ENCODE measurements around the gene UNC80.

UNC80 gene

DNA sequence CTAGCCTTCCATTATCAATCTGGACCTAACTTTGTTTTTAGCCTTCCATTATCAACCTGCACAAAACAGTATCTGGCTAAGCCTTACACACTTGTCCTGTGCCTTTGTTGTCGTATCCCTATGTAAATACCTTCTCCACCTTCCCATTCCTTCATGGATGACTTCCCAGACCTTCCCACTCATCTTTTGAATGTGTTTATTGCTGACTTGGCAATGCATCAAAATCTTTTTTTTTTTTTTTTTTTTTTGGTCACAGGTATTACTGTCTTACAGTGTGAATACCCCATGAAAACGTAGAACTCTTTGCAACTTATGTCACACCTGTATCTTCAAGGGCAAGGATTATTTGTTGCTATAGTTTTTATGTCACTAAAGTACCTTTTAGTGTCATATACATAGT lies 256.5 kb downstream of the UNC80 start:
- no peak for DNase-seq (ENCODE audit: low read depth)

DNA sequence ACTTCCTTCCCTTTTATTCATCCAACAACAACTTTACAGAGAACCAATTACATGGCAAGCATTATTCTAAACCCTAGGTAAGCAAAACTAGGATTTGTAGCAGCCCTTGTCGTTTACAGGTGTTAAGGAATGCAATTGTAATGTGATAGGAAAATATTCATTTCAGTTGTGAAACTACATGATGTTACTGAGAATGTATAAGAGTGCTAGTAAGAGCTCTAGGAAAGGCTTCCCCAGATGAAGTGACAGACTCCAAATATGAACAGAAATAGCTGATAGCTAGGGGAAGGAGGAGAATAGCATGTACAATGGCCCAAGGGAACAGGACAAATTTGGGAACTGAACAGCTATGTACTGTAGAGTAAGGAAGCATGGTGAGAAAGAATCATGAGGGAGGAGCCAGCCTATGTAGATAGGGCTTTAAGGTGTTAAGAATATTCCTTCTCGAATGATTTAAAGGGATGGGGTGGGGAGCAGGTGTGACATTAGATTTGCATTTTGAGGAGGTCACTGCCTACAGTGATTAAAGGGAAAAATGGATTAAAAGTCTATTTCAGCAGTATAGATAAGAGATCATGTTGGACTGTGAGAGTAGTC lies 262.6 kb downstream of the UNC80 start:
- DNase-seq (ENCODE audit: low read depth) = no peak

DNA sequence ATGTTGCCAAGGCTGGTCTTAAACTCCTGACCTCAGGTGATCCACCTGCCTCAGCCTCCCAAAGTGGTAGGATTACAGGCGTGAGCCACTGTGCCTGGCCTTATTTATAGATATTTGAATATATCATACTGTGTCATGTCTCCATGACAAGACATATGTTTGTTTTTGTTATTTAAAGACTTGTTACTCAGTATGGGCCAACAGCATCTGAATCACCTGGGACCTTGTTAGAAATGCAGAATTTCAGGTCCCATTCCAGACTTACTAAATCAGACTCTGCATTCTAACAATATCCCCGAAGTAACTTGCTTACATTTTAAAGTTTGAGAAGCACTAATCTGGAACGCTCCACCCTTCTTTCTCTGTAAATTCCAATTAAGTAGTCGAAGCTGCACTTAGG lies 264.0 kb downstream of the UNC80 start:
- no peak for DNase-seq (ENCODE audit: low read depth)

DNA sequence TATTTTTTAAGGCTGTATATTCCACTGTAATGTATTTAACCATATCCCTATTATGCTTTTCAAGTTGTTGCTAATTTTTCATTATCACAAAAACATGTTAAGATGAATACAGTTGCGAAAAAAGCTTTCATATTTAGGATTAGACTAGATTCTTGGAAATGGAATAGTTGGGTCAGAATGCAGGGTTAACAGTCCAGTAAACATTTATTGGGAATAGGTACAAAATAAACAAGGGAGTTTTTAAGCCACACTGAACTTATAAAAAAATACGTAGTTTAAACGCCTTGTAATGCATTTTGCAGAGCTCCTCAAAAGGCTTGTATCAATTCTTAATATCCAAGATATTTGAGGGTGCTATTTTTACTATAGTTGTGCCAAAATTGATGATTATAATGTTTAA lies 266.4 kb downstream of the UNC80 start:
- no peak for DNase-seq (ENCODE audit: low read depth)

DNA sequence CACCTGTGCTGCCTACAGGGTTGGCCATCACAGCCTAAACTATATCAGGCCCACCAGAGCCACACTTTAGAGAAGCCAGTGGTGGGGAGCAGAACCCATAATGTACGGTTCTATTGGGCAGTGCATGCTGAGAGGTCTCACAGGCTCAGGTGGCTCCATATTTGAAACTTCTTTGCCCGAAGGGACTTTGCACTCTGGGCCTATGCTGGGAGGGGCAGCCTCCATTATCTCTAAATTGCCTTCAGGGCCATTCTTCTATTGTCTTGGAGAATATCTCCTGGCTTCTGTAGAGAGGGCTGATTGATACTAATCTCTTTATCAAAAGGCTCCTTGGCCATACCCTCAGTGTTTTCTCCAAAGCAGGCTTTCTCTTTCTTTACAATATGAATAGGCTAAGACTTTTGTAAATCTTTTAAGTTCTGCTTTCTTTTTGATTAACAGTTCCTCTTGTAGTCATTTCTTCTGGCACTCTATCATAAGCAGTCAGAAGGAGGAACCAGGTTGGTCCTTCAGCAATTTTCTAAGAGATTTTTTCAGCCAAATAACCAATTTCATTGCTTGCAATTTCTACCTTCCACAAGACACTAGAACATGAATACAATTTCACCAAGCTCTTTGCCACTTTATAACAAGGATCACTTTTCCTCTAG lies 275.3 kb downstream of the UNC80 start:
- DNase-seq (ENCODE audit: low read depth) = no peak

Data from activated T-cell treated with anti-CD3 and anti-CD28 coated beads for 48 hours (primary cell).